BLaER1 (cell line): ENCODE results near the gene ACYP2.

Source experiments
- H3K27ac ChIP-seq: shearing (Covaris generic); formaldehyde crosslinking; 2 replicates; pipeline ENCODE4 v1.8.1; 2022
- H3K27me3 ChIP-seq: shearing (Covaris generic); formaldehyde crosslinking; 2 replicates; pipeline ENCODE4 v1.8.1; 2022
- H3K36me3 ChIP-seq: shearing (Covaris generic); formaldehyde crosslinking; 2 replicates; pipeline ENCODE4 v1.8.1; 2022
- H3K4me1 ChIP-seq: shearing (Covaris generic); formaldehyde crosslinking; 2 replicates; pipeline ENCODE4 v1.8.1; 2022
- H3K4me2 ChIP-seq: shearing (Covaris generic); formaldehyde crosslinking; 2 replicates; pipeline ENCODE4 v1.8.1; 2022
- H3K4me3 ChIP-seq: shearing (Covaris generic); formaldehyde crosslinking; 2 replicates; pipeline ENCODE4 v1.8.1; 2022
- H3K9ac ChIP-seq: shearing (Covaris generic); formaldehyde crosslinking; 2 replicates; pipeline ENCODE4 v1.8.1; 2022
- H3K9me3 ChIP-seq: shearing (Covaris generic); formaldehyde crosslinking; 2 replicates; pipeline ENCODE4 v1.8.1; 2022
- H4K20me1 ChIP-seq: shearing (Covaris generic); formaldehyde crosslinking; 2 replicates; pipeline ENCODE4 v1.8.1; 2022
- Cebpa-rat ChIP-seq: shearing (Covaris generic); IDR thresholded peaks from 2 replicates; pipeline ENCODE4 v1.8.1; 2022

The ACYP2 gene

GRCh38 chr2:54240515-54241469, 125.4 kb downstream of the ACYP2 start:
- H3K36me3 ChIP-seq: no peaks in the 10 kb centered on the region
- H3K27ac ChIP-seq: no peak overlapping the region
- no peaks in the 10 kb centered on the region for H4K20me1 ChIP-seq
- no peaks in the 10 kb centered on the region for H3K27me3 ChIP-seq
- H3K9me3 ChIP-seq: no peaks in the 10 kb centered on the region
- no peaks in the 10 kb centered on the region for H3K4me1 ChIP-seq
- H3K9ac ChIP-seq: no peak overlapping the region
- H3K4me3 ChIP-seq: no peak overlapping the region
- H3K4me2 ChIP-seq: no peak overlapping the region
- no peak for TF ChIP-seq Cebpa-rat

- Histone ChIP-seq H3K9ac (no peak overlapping the region), H3K4me2 (no peak overlapping the region), H3K4me1 (no peaks in the 10 kb centered on the region), H3K36me3 (no peaks in the 10 kb centered on the region), H4K20me1 (no peaks in the 10 kb centered on the region), H3K4me3 (no peak overlapping the region), H3K9me3 (no peaks in the 10 kb centered on the region), H3K27ac (no peak overlapping the region), H3K27me3 (no peaks in the 10 kb centered on the region)
- no peak for TF ChIP-seq Cebpa-rat
These were observed 131.7 kb downstream of the ACYP2 start for GRCh38 chr2:54247115-54247514.

DNA sequence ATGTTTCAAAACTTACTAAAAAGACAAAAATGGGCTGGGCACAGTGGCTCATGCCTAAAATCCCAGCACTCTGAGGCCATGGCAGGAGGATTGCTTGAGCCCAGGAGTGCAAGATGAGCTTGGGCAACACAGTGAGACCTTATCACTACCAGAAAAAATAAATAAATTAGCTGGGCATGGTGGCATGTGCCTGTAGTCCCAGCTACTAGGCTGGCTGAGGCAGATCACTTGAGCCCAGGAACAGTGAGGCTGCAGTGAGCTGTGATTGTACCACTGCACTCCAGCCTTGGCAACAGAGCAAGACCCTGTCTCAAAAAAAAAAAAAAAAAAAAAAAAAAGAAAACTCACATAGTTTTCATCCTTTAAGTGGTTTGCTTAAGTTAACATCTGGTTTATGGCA, 134.2 kb downstream of the ACYP2 start:
- H3K4me1 ChIP-seq: no peaks in the 10 kb centered on the region
- TF ChIP-seq Cebpa-rat: no peak
- no peaks in the 10 kb centered on the region for H4K20me1 ChIP-seq
- H3K9me3 ChIP-seq: peaks cover under 1% of the 10 kb centered on the region; the same call in 1 of the 2 replicates
- H3K27ac ChIP-seq: no peak overlapping the region
- H3K4me3 ChIP-seq: no peak overlapping the region
- no peak overlapping the region for H3K9ac ChIP-seq
- H3K36me3 ChIP-seq: no peaks in the 10 kb centered on the region
- H3K4me2 ChIP-seq: no peak overlapping the region
- H3K27me3 ChIP-seq: no peaks in the 10 kb centered on the region

GRCh38 chr2:54254180-54254579, 138.8 kb downstream of the ACYP2 start:
- Histone ChIP-seq H3K9me3 (peaks cover 18% of the 10 kb centered on the region), H3K27ac (no peak overlapping the region), H3K27me3 (no peaks in the 10 kb centered on the region), H3K4me1 (no peaks in the 10 kb centered on the region), H3K4me2 (no peak overlapping the region), H3K9ac (no peak overlapping the region), H3K36me3 (0 out of 2 replicates have a peak, but pooled peaks cover 3% of the 10 kb centered on the region), H4K20me1 (no peaks in the 10 kb centered on the region), H3K4me3 (no peak overlapping the region)
- TF ChIP-seq Cebpa-rat: no peak

DNA sequence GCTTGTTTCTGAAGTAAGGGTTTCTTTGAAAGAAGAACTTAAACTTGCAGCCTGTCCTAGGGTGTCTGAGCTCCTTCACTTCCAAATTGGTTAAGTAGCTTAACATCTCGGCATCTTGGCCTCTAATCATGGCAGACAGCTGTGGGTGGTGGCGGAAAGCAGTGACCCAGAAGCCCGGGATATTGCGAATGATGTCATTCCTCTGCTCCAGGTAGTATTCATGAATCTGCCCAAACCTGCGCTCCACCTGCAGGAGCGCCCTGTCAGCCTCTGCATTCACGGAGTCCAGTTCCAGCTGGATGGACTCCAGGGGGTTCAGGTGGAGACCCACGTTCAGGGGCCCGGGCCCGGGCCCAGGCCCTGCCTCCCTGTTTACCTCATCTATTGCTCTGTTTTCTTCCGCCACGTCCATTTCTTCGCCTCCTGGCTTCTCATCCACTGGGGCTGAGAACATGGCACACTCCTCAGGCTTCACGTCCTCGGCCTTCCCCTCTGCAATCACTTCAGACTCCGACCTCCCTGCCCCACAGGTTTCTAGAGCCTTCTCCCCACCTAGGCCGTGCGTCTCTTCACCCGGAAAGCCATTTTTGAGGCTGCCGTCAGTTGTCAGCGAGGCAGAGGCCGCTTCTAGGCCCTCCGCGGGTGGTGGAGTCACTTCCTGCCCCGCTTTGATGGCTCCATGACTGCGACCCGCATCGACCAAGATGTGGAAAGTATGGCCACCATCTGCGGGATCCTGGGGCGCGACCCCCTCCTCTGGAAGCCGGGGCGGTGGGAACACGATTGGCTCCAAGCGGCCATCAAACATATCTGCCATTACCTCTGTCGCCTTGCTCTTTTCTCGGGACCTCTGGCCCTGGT, 140.0 kb downstream of the ACYP2 start:
- Histone ChIP-seq H3K9ac (no peak overlapping the region), H3K4me1 (no peaks in the 10 kb centered on the region), H3K9me3 (peaks cover 18% of the 10 kb centered on the region), H3K36me3 (0 out of 2 replicates have a peak, but pooled peaks cover 3% of the 10 kb centered on the region), H3K27me3 (no peaks in the 10 kb centered on the region), H4K20me1 (no peaks in the 10 kb centered on the region), H3K4me2 (no peak overlapping the region), H3K27ac (no peak overlapping the region), H3K4me3 (no peak overlapping the region)
- no peak for TF ChIP-seq Cebpa-rat

DNA sequence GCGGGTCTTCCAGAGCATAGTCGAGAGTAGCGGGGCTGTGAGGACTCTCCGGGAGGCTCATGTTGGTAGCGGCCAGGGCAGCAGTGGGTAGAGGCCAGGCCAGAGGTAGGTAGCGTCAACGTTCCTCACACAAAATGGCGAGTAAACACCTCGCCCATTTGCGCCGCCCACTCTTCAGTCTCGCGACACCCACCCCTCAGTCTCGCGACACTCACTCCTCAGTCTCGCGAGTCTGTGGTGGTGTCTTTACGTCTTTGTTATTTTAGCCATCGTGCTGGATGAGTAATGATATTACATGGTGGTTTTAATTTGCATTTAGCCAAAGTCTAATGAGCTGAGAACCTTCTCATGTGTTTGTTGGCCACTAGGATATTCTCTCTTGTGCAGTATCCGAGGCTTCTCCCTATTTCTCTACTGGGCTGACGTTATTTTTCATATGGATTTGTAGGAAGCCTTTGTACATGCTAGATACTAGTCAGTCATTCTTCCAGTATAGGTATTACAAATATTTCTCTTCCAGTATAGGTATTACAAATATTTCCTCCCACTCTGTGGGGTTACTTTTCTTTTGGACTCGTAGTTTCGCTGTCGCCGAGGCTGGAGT, 140.8 kb downstream of the ACYP2 start, which contains the start of gene TSPYL6:
TSPYL6 (minus strand) TSS at position 139 of the 604 bp plus-strand sequence; CDS start at position 61, 78 bp downstream.
- no peak within 1 kb of the TSS for H3K4me3 ChIP-seq
- TF ChIP-seq Cebpa-rat: no peak
- no peak within 1 kb of the TSS for H3K9ac ChIP-seq
- peaks cover 18% of the 10 kb centered on the region for H3K9me3 ChIP-seq
- no peak within 1 kb of the TSS for H3K27ac ChIP-seq
- H4K20me1 ChIP-seq: no peaks in the 10 kb centered on the region
- no peaks in the 10 kb centered on the region for H3K27me3 ChIP-seq
- no peak within 1 kb of the TSS for H3K4me2 ChIP-seq
- no peaks in the 10 kb centered on the region for H3K4me1 ChIP-seq
- 0 out of 2 replicates have a peak, but pooled peaks cover 3% of the 10 kb centered on the region for H3K36me3 ChIP-seq

DNA sequence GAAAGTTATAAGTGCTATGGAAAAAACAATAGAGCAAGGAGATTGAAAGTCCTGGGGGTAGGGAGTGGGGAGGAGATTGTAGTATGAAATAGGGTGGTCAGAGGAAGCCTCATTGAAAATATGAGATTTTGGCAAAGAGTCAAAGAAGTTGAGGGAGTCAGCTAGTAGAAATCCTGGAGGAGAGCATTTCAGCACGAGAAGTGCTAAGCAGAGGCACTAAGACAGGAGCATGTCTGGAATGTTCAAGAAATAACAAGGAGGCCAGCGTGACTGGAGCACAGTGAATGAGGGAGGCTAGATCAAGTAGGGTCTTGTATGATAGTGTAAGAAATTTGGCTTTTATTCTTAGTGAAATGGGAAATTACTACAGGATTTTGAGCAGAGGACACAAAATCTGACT, 142.8 kb downstream of the ACYP2 start:
- no peaks in the 10 kb centered on the region for H3K27me3 ChIP-seq
- no peak for TF ChIP-seq Cebpa-rat
- no peak overlapping the region for H3K9ac ChIP-seq
- H3K4me3 ChIP-seq: no peak overlapping the region
- peaks cover 18% of the 10 kb centered on the region for H3K9me3 ChIP-seq
- H3K27ac ChIP-seq: no peak overlapping the region
- H4K20me1 ChIP-seq: no peaks in the 10 kb centered on the region
- H3K4me1 ChIP-seq: no peaks in the 10 kb centered on the region
- H3K4me2 ChIP-seq: no peak overlapping the region
- 0 out of 2 replicates have a peak, but pooled peaks cover 3% of the 10 kb centered on the region for H3K36me3 ChIP-seq

- 0 out of 2 replicates have a peak, but pooled peaks cover 3% of the 10 kb centered on the region for H3K36me3 ChIP-seq
- no peaks in the 10 kb centered on the region for H3K4me1 ChIP-seq
- no peak overlapping the region for H3K4me2 ChIP-seq
- no peak for TF ChIP-seq Cebpa-rat
- H3K27me3 ChIP-seq: no peaks in the 10 kb centered on the region
- H3K4me3 ChIP-seq: no peak overlapping the region
- peaks cover 21% of the 10 kb centered on the region for H3K9me3 ChIP-seq
- no peak overlapping the region for H3K9ac ChIP-seq
- H4K20me1 ChIP-seq: no peaks in the 10 kb centered on the region
- no peak overlapping the region for H3K27ac ChIP-seq
These were observed 144.2 kb downstream of the ACYP2 start for GRCh38 chr2:54259413-54260240.

GRCh38 chr2:54260241-54260595, 144.8 kb downstream of the ACYP2 start:
- Histone ChIP-seq H3K9ac (no peak overlapping the region), H3K9me3 (peaks cover 18% of the 10 kb centered on the region), H3K36me3 (0 out of 2 replicates have a peak, but pooled peaks cover 3% of the 10 kb centered on the region), H3K4me1 (no peaks in the 10 kb centered on the region), H3K4me3 (no peak overlapping the region), H3K4me2 (no peak overlapping the region), H3K27me3 (no peaks in the 10 kb centered on the region), H4K20me1 (no peaks in the 10 kb centered on the region), H3K27ac (no peak overlapping the region)
- TF ChIP-seq Cebpa-rat: no peak
